GM23248 (cell line): Measurements from ENCODE around the gene INSL3. TPM values are rescaled to one million over a fixed set of nuclear protein-coding genes. Genes with fewer than 3 reads are reported as not detected.
A peak's percentile ranks its signal among the peaks of the same experiment; 100 is the strongest.

Source experiments
- DNase-seq: peaks from one replicate; pipeline ENCODE4 v3.0.0-alpha.2; 2015
- H2AFZ ChIP-seq: fragments of 200-600 bp; sonication (generic); 2 replicates; pipeline ENCODE4 v1.6.1; 2016; ENCODE audit warnings: antibody characterized with exemption
- H3F3A ChIP-seq: fragments of 200-600 bp; sonication (generic); 2 replicates; pipeline ENCODE4 v1.6.1; 2016; ENCODE audit warnings: mild to moderate bottlenecking, antibody characterized with exemption, mixed run types; ENCODE audit not compliant: insufficient read depth
- H3K27ac ChIP-seq: fragments of 200-600 bp; sonication (generic); 2 replicates; pipeline ENCODE4 v1.5.1; 2016; ENCODE audit warnings: mild to moderate bottlenecking
- H3K27me3 ChIP-seq: fragments of 200-600 bp; sonication (generic); replicated peaks from 2 replicates; pipeline ENCODE4 v1.6.1; 2016; ENCODE audit warnings: mild to moderate bottlenecking; ENCODE audit not compliant: insufficient read depth
- H3K36me3 ChIP-seq: fragments of 200-600 bp; sonication (generic); 2 replicates; pipeline ENCODE4 v1.6.1; 2016; ENCODE audit warnings: low read depth, mild to moderate bottlenecking
- H3K4me1 ChIP-seq: fragments of 200-600 bp; sonication (generic); 2 replicates; pipeline ENCODE4 v1.6.1; 2016; ENCODE audit warnings: mild to moderate bottlenecking; ENCODE audit not compliant: insufficient read depth
- H3K4me2 ChIP-seq: fragments of 200-600 bp; sonication (generic); one replicate; pipeline ENCODE4 v1.6.1; 2016; ENCODE audit warnings: mild to moderate bottlenecking; ENCODE audit not compliant: unreplicated experiment
- H3K4me3 ChIP-seq: fragments of 200-600 bp; sonication (generic); 2 replicates; pipeline ENCODE4 v1.5.1; 2016; ENCODE audit warnings: mild to moderate bottlenecking
- H3K79me2 ChIP-seq: fragments of 200-600 bp; sonication (generic); 2 replicates; pipeline ENCODE4 v1.6.1; 2016; ENCODE audit warnings: mild to moderate bottlenecking; ENCODE audit not compliant: insufficient read depth
- H3K9ac ChIP-seq: fragments of 200-600 bp; sonication (generic); 2 replicates; pipeline ENCODE4 v1.6.1; 2016; ENCODE audit warnings: mild to moderate bottlenecking
- H3K9me2 ChIP-seq: fragments of 200-600 bp; sonication (generic); 2 replicates; pipeline ENCODE4 v1.6.1; 2016; ENCODE audit warnings: mixed run types, mild to moderate bottlenecking, moderate library complexity; ENCODE audit not compliant: insufficient read depth
- H3K9me3 ChIP-seq: fragments of 200-600 bp; sonication (generic); one replicate; pipeline ENCODE4 v1.6.1; 2017; ENCODE audit warnings: low read depth
- H4K20me1 ChIP-seq: fragments of 200-600 bp; sonication (generic); 2 replicates; pipeline ENCODE4 v1.6.0; 2016; ENCODE audit not compliant: insufficient read depth
- EZH2 ChIP-seq: fragments of 200-600 bp; sonication (generic); IDR thresholded peaks from 2 replicates; pipeline ENCODE4 v1.6.1; 2018; ENCODE audit warnings: antibody characterized with exemption, mild to moderate bottlenecking; ENCODE audit not compliant: insufficient read depth, poor library complexity, severe bottlenecking
- EZH2phosphoT487 ChIP-seq: fragments of 200-600 bp; sonication (generic); IDR thresholded peaks from 2 replicates; pipeline ENCODE4 v1.6.1; 2018; ENCODE audit warnings: antibody characterized with exemption, moderate library complexity, mild to moderate bottlenecking, low read depth; ENCODE audit not compliant: insufficient read depth
- WGBS, 2 experiments: methylation state at CpG; one replicate each; pipeline ENCODE4 v1.1.6; 2015 to 2017; ENCODE audit warnings: low lambda C conversion rate in 2 of 2, low coverage in 1 of 2; ENCODE audit errors: missing lambda C conversion rate in 2 of 2; 5-methylcytosine and 5-hydroxymethylcytosine counted together
- in situ Hi-C: fragments of 300-500 bp; cut with MboI; formaldehyde crosslinking; loops from 2 replicates; pipeline ENCODE4 v1.15.0; 2020
- polyA plus RNA-seq: library from polyadenylated mRNA; unstranded; fragments of >200 nt; fragmentation: Nextera tagmentation; extraction: Ambion mirVana; gene quantifications from 2 replicates; pipeline ENCODE4 v1.2.1, GENCODE V29; 2016
- small RNA-seq: library from RNA; depleted of rRNA; stranded (forward); fragments of <200 nt; gene quantifications from one replicate; pipeline ENCODE3, GENCODE V24; 2014; ENCODE audit warnings: low read depth, low replicate concordance
- total RNA-seq: library from RNA; depleted of rRNA; stranded (reverse); fragments of >200 nt; shearing (Covaris generic); gene quantifications from 2 replicates; pipeline ENCODE4 v1.2.3, GENCODE V29; 2014; rRNA removed

Gene INSL3
- total and polyA plus RNA-seq, 2 experiments from 2014 or later, result not detected

GRCh38 chr19:17766543-17767131 lies 54.7 kb downstream of the INSL3 start:
- Histone ChIP-seq H3K4me3 (peak overlapping the region; percentile 58), H3F3A (no peaks in the 10 kb centered on the region), H3K4me1 (no peaks in the 10 kb centered on the region), H3K79me2 (no peaks in the 10 kb centered on the region), H3K9me3 (no peaks in the 10 kb centered on the region), H3K9me2 (no peaks in the 10 kb centered on the region), H3K27me3 (no peaks in the 10 kb centered on the region), H3K9ac (no peak overlapping the region), H2AFZ (peak overlapping the region; percentile 38; the same call in 1 of the 2 replicates), H3K27ac (no peak overlapping the region), H4K20me1 (no peaks in the 10 kb centered on the region), H3K36me3 (no peaks in the 10 kb centered on the region), H3K4me2 (peak overlapping the region; percentile 65)
- TF ChIP-seq EZH2phosphoT487 (no peak), EZH2 (no peak)
- peak; percentile 85 for DNase-seq
- 15 to 16% methylated on average over 29 of the region's 29 CpGs for WGBS, 2 experiments
- in situ Hi-C loops, result no loop called here

Small RNAs within 50 kb of the gene (small RNA-seq; reads per million reads assigned to genes)
- gene SNORA68, result not detected

Other genes starting within 250 kb of the INSL3 start
- under 0.01 and 0.11 TPM in 2 replicates for gene UNC13A, start 133.2 kb downstream of the INSL3 start, total RNA-seq
- gene UNC13A, start 133.2 kb downstream of the INSL3 start, polyA plus RNA-seq, result 0.03 TPM in 2 replicates
- gene MAP1S, start 102.0 kb downstream of the INSL3 start, total RNA-seq, result 20.4 and 37.1 TPM in 2 replicates
- gene MAP1S, start 102.0 kb downstream of the INSL3 start, polyA plus RNA-seq, result 41.7 and 44.8 TPM in 2 replicates
- 0.43 and 0.89 TPM in 2 replicates for gene FCHO1, start 70.0 kb downstream of the INSL3 start, total RNA-seq
- gene FCHO1, start 70.0 kb downstream of the INSL3 start, polyA plus RNA-seq, result 0.96 and 1.1 TPM in 2 replicates
- not detected in 2 replicates for gene B3GNT3, start 26.4 kb downstream of the INSL3 start, total RNA-seq
- gene B3GNT3, start 26.4 kb downstream of the INSL3 start, polyA plus RNA-seq, result not detected in 2 replicates
- 5.9 and 8.7 TPM in 2 replicates for gene JAK3, start 26.5 kb upstream of the INSL3 start, total RNA-seq
- 4.1 and 5.0 TPM in 2 replicates for gene JAK3, start 26.5 kb upstream of the INSL3 start, polyA plus RNA-seq
- gene RPL18A, start 38.4 kb upstream of the INSL3 start, total RNA-seq, result 680 and 837 TPM in 2 replicates
- 1,456 and 1,474 TPM in 2 replicates for gene RPL18A, start 38.4 kb upstream of the INSL3 start, polyA plus RNA-seq
- not detected in 2 replicates for gene SLC5A5, start 50.4 kb upstream of the INSL3 start, total RNA-seq
- not detected in 2 replicates for gene SLC5A5, start 50.4 kb upstream of the INSL3 start, polyA plus RNA-seq
- gene CCDC124, start 111.5 kb upstream of the INSL3 start, total RNA-seq, result 14.4 and 29.6 TPM in 2 replicates
- 125 and 130 TPM in 2 replicates for gene CCDC124, start 111.5 kb upstream of the INSL3 start, polyA plus RNA-seq
- gene KCNN1, start 145.6 kb upstream of the INSL3 start, total RNA-seq, result not detected in 2 replicates
- not detected in 2 replicates for gene KCNN1, start 145.6 kb upstream of the INSL3 start, polyA plus RNA-seq
- 15.9 and 19.7 TPM in 2 replicates for gene ARRDC2, start 186.7 kb upstream of the INSL3 start, total RNA-seq
- 5.4 and 5.7 TPM in 2 replicates for gene ARRDC2, start 186.7 kb upstream of the INSL3 start, polyA plus RNA-seq